Activated T-helper 17 cell treated with anti-CD3 and anti-CD28 coated beads, Interleukin-2, amount 50 U/mL, for 72 hours (primary cell): ENCODE data around the gene CRTC1. TPM values are rescaled to one million over a fixed set of nuclear protein-coding genes. Genes with fewer than 3 reads are reported as not detected.

Experiments used
- ATAC-seq: fragments of 150-1000 bp; cut with Tn5 transposase; replicated peaks from 2 replicates; pipeline ENCODE4 v1.10.0; 2021; ENCODE audit warnings: mild to moderate bottlenecking, moderate library complexity
- H3K27ac Mint-ChIP-seq: one replicate; pipeline ENCODE4 v1.8.0; 2022; ENCODE audit warnings: mixed read lengths
- H3K27me3 Mint-ChIP-seq: one replicate; pipeline ENCODE4 v1.8.0; 2022; ENCODE audit warnings: mixed read lengths
- H3K36me3 Mint-ChIP-seq: one replicate; pipeline ENCODE4 v1.8.0; 2022; ENCODE audit warnings: low read depth, mild to moderate bottlenecking, mixed read lengths
- H3K4me1 Mint-ChIP-seq: one replicate; pipeline ENCODE4 v1.8.0; 2022; ENCODE audit warnings: mixed read lengths
- H3K4me3 Mint-ChIP-seq: one replicate; pipeline ENCODE4 v1.8.0; 2022; ENCODE audit warnings: mild to moderate bottlenecking, mixed read lengths
- H3K9me3 Mint-ChIP-seq: one replicate; pipeline ENCODE4 v1.8.0; 2022; ENCODE audit warnings: mixed read lengths
- total RNA-seq, 2 donors: library from RNA; stranded (reverse); gene quantifications; one replicate each; pipeline ENCODE4 v1.2.3, GENCODE V29; 2022

The CRTC1 gene
- 10 to 100 TPM in 1 of 2 donors, 1 to 10 TPM in 1; 7.8 to 13.6 TPM for total RNA-seq

GRCh38 chr19:18683109-18683957 lies at the start of gene CRTC1:
TSS of gene CRTC1 (plus strand) at chr19:18683680. CDS start at chr19:18683703, 23 bp downstream.
- peak within 1 kb of the TSS; percentile 87 for H3K27ac Mint-ChIP-seq
- H3K4me3 Mint-ChIP-seq, result peak within 1 kb of the TSS; percentile 91
- H3K4me1 Mint-ChIP-seq, result peaks cover 5% of the 10 kb centered on the region
- H3K27me3 Mint-ChIP-seq, result peaks cover under 1% of the 10 kb centered on the region
- no peaks in the 10 kb centered on the region for H3K36me3 Mint-ChIP-seq
- peak; percentile 84 for ATAC-seq
- no peaks in the 10 kb centered on the region for H3K9me3 Mint-ChIP-seq

DNA sequence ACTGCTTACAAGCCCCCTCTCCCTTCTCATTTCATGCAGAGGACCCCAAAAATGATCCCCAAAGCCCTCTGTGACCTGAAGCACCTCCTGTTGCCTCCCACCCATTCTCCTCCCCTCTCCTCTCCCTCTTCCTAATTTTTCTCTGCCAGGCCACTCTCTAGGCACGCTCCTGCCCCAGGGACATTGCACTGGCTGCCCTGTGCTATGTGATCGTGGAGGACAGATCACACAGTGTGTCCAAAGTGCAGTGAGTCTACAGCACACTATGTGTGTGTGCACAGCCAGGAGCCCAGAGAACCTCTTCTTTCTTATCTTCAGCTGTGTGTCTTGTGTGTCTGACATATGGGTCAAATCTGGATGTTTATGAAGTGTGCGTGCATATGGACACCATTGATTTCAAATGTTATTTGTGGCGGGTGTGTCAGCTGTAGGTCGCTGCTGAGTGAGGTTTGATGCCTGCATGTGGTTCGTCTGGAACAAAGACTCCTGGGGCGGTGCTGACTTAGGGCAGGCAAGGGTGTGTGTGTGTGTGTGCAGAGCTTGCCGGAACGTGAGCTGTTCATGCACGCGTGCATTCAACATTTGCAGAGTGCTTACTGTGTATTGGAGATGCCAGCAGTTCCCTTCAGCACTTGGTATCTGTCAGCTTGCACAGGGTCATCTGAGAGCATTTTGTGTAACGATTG lies 48.7 kb upstream of the CRTC1 start:
- Mint-ChIP-seq H3K27me3 (peaks cover 4% of the 10 kb centered on the region), H3K4me1 (peaks cover 6% of the 10 kb centered on the region), H3K4me3 (no peak overlapping the region), H3K27ac (no peak overlapping the region), H3K36me3 (no peaks in the 10 kb centered on the region), H3K9me3 (no peaks in the 10 kb centered on the region)
- no peak for ATAC-seq

DNA sequence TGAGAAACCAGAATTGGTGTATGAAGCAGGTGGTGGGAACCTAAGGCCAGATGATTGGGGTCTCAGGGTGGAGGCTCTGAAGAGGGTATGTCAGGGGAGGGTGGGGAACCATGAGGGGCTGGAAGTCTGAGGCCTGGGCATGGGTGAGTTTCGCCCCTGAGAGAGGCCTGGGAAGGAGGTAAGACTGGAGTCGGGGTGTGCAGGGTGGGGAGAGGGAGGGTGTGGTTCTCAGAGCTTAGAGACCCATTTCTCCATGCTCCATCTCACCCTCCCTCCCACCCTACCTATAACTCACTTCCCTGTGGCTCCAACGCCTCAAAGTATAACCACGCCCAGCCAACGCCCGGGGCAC lies 47.7 kb upstream of the CRTC1 start:
- no peaks in the 10 kb centered on the region for H3K36me3 Mint-ChIP-seq
- peaks cover 6% of the 10 kb centered on the region for H3K4me1 Mint-ChIP-seq
- peak overlapping the region; percentile 79 for H3K4me3 Mint-ChIP-seq
- peaks cover 4% of the 10 kb centered on the region for H3K27me3 Mint-ChIP-seq
- no peaks in the 10 kb centered on the region for H3K9me3 Mint-ChIP-seq
- ATAC-seq, result no peak
- H3K27ac Mint-ChIP-seq, result peak overlapping the region; percentile 72

- peaks cover 6% of the 10 kb centered on the region for H3K4me1 Mint-ChIP-seq
- peak overlapping the region; percentile 79 for H3K4me3 Mint-ChIP-seq
- H3K27me3 Mint-ChIP-seq, result peaks cover 4% of the 10 kb centered on the region
- no peaks in the 10 kb centered on the region for H3K36me3 Mint-ChIP-seq
- peak overlapping the region; percentile 72 for H3K27ac Mint-ChIP-seq
- H3K9me3 Mint-ChIP-seq, result no peaks in the 10 kb centered on the region
- ATAC-seq, result peak; percentile 91
Measured at GRCh38 chr19:18636183-18636968, 47.1 kb upstream of the CRTC1 start.

DNA sequence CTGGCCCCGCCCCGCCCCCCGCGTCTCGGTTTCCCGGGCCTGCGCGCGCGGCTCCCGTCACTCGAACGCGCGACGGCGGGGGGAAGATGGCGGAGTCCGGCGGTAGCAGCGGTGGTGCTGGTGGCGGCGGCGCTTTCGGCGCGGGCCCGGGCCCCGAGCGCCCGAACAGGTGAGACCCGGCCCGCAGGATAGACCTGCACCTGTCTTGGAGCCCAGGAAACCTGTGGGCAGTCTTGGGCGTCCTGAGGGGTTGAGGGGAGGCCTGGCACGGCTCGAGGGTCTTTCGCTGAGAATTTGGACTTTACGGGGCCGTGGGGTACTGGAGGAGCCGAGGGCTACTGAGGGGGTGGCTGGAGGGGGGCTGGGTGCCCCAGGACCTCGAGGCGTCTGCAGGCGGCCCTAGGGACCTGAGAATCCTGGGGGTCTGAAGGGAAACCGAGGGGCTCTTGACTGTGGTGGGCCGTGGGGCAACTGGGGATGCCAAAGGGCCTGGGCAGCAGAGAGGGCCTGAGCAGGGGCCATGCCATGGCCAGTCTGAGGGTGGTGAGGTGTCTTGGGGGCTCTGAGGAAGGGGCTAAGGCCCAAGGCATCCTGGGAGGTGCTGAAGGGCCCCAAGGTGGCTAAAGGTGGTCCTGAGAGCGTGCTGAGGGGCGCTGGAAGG lies 46.4 kb upstream of the CRTC1 start, which contains the start of gene KLHL26:
Gene KLHL26, plus strand, starts transcription at position 60 of the 661 bp plus-strand sequence. Its CDS starts 27 bp downstream, at position 87.
- Mint-ChIP-seq H3K9me3 (no peaks in the 10 kb centered on the region), H3K27me3 (peaks cover 4% of the 10 kb centered on the region), H3K36me3 (no peaks in the 10 kb centered on the region), H3K4me3 (peak within 1 kb of the TSS; percentile 79), H3K4me1 (peaks cover 6% of the 10 kb centered on the region), H3K27ac (peak within 1 kb of the TSS; percentile 72)
- no peak for ATAC-seq

- Mint-ChIP-seq H3K27ac (peak overlapping the region; percentile 28), H3K4me3 (peak overlapping the region; percentile 79), H3K4me1 (peaks cover 6% of the 10 kb centered on the region), H3K36me3 (no peaks in the 10 kb centered on the region), H3K9me3 (no peaks in the 10 kb centered on the region), H3K27me3 (peaks cover 4% of the 10 kb centered on the region)
- ATAC-seq, result no peak
Measured at GRCh38 chr19:18637673-18638630, 45.5 kb upstream of the CRTC1 start.

DNA sequence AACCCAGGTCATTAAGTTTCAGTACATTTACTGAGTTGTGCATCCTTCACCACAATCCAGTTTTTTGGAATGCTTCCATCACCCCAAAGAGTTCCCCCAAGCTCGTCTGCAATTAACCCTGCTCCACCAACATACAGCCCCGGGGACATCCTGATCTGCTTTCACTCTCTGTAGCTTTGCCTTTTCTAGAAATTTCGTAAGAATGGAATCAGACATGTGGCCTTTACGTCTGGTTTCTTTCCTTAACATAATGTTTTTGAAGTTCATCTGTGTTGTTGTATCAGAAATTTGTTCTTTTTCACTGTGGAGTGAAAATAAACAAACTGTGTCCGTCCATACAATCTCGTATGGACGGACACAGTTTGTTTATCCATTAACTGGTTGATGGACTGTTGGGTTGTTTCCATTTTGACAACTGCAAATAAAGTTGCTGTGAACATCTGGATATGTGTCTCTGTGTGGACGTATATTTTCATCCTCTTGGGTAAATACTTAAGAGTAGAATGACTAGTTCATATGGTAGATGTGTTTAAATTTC lies 43.7 kb upstream of the CRTC1 start:
- no peak for ATAC-seq
- peaks cover 2% of the 10 kb centered on the region for H3K27me3 Mint-ChIP-seq
- peaks cover 11% of the 10 kb centered on the region for H3K4me1 Mint-ChIP-seq
- H3K4me3 Mint-ChIP-seq, result no peak overlapping the region
- no peak overlapping the region for H3K27ac Mint-ChIP-seq
- H3K9me3 Mint-ChIP-seq, result no peaks in the 10 kb centered on the region
- no peaks in the 10 kb centered on the region for H3K36me3 Mint-ChIP-seq

- H3K9me3 Mint-ChIP-seq, result no peaks in the 10 kb centered on the region
- peaks cover 5% of the 10 kb centered on the region for H3K4me1 Mint-ChIP-seq
- H3K36me3 Mint-ChIP-seq, result no peaks in the 10 kb centered on the region
- ATAC-seq, result peak; percentile 38
- no peak overlapping the region for H3K4me3 Mint-ChIP-seq
- no peak overlapping the region for H3K27ac Mint-ChIP-seq
- H3K27me3 Mint-ChIP-seq, result no peaks in the 10 kb centered on the region
Measured at GRCh38 chr19:18644196-18645034, 39.1 kb upstream of the CRTC1 start.

DNA sequence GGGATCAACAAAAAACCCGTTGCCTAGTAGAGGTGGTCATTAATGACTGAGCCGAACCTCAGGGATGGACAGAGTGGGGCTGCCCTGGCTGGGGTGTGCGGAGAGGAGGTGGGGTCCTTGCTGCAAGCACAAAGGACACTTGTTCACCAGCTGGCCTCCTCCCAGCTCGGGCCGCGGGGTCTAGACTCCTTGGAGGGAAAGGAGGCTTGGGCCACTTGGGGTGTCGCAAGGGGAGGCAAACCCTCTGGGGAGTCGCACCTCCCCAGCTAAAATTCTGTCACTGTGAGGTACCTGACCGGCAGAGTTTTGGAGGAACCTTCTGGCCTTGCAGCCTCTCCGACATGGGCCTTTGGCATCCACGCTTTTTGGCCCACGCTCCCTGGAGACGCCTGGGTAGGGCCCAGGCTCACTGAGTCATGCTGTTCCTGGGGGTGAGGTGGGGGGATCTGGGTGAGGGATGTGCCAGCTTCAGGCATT lies 38.4 kb upstream of the CRTC1 start:
- no peaks in the 10 kb centered on the region for H3K27me3 Mint-ChIP-seq
- H3K9me3 Mint-ChIP-seq, result no peaks in the 10 kb centered on the region

GRCh38 chr19:18646535-18647370 lies 36.7 kb upstream of the CRTC1 start:
- Mint-ChIP-seq H3K4me1 (peaks cover 5% of the 10 kb centered on the region), H3K9me3 (no peaks in the 10 kb centered on the region), H3K27ac (peak overlapping the region; percentile 43), H3K27me3 (no peaks in the 10 kb centered on the region), H3K36me3 (no peaks in the 10 kb centered on the region), H3K4me3 (no peak overlapping the region)
- no peak for ATAC-seq

More for the DNA sequence above, 38.4 kb upstream of the CRTC1 start:
- Mint-ChIP-seq H3K27ac (no peak overlapping the region), H3K36me3 (no peaks in the 10 kb centered on the region), H3K4me3 (no peak overlapping the region), H3K4me1 (peaks cover 5% of the 10 kb centered on the region)
- ATAC-seq, result no peak

DNA sequence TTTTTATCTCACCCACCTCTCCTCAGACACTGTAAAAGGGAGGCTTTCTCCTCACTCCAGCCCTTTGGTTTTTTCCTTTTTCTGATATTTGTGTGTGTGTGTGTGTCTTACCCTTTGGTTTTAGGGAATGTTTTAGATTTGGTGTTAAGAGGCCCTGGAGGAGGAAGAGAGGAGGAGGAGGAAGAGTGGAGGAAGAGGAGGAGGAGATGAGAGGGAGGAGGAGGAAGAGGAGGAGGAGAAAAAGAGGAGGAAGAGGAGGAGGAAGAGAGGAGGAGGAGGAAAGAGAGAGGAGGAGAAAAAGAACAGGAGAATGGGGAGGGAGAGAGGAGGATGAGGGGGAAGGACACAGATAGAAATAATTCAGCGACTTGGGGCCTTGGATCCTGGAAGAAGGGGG lies 36.1 kb upstream of the CRTC1 start:
- Mint-ChIP-seq H3K9me3 (no peaks in the 10 kb centered on the region), H3K4me3 (no peak overlapping the region), H3K27ac (no peak overlapping the region), H3K27me3 (no peaks in the 10 kb centered on the region), H3K4me1 (peaks cover 5% of the 10 kb centered on the region), H3K36me3 (no peaks in the 10 kb centered on the region)
- no peak for ATAC-seq
